Measurements from ENCODE around the gene ARHGAP15.

Gene ARHGAP15

GRCh38 chr2:143685421-143686078, 556.3 kb downstream of the ARHGAP15 start:
- CTCF ChIA-PET, result interaction anchor here (0.6 to 1.2 kb wide), 2 partner anchors 16 to 154 kb away, joined by 3 to 4 read pairs; no protein-coding TSS in a partner anchor
- TF ChIP-seq TARDBP (IDR thresholded peaks at IDR 0.05) (no peak), NFRKB (IDR thresholded peaks at IDR 0.05) (no peak), PKNOX1 (IDR thresholded peaks at IDR 0.05) (no peak), ELF4 (IDR thresholded peaks at IDR 0.05) (no peak)
- DNase-seq (ENCODE audit: extremely low spot score), result no peak
- POLR2A ChIA-PET, result no interaction called here

GRCh38 chr2:143686585-143687164, 557.5 kb downstream of the ARHGAP15 start:
- TF ChIP-seq FOXM1 (IDR thresholded peaks at IDR 0.05; ENCODE audit: borderline replicate concordance), result no peak
- peak; percentile 39 for DNase-seq (ENCODE audit: extremely low spot score)
- ChIA-PET POLR2A (no interaction called here), CTCF (interaction anchor here (0.7 kb wide), 1 partner anchor 42 kb away, joined by 4 read pairs; no protein-coding TSS in a partner anchor)

GRCh38 chr2:143688248-143688647, 559.0 kb downstream of the ARHGAP15 start:
- POLR2A ChIA-PET, result no interaction called here
- TF ChIP-seq HDGF (IDR thresholded peaks at IDR 0.05; ENCODE audit: borderline replicate concordance), result no peak
- TF ChIP-seq BHLHE40 (IDR thresholded peaks at IDR 0.05; ENCODE audit: borderline replicate concordance), result no peak
- TF ChIP-seq ZNF384 (IDR thresholded peaks at IDR 0.05), result no peak
- no peak for TF ChIP-seq TARDBP (IDR thresholded peaks at IDR 0.05)
- no peak for TF ChIP-seq SUZ12 (IDR thresholded peaks at IDR 0.05)
- no peak for TF ChIP-seq NFRKB (IDR thresholded peaks at IDR 0.05)
- TF ChIP-seq CTBP1 (IDR thresholded peaks at IDR 0.05; ENCODE audit: borderline replicate concordance), result no peak
- TF ChIP-seq PKNOX1 (IDR thresholded peaks at IDR 0.05), result no peak
- TF ChIP-seq FOXK2 (IDR thresholded peaks at IDR 0.05), result no peak
- no peak for TF ChIP-seq FOXM1 (IDR thresholded peaks at IDR 0.05; ENCODE audit: borderline replicate concordance)
- no peak for TF ChIP-seq SP1 (IDR thresholded peaks at IDR 0.05)
- no peak for TF ChIP-seq ELF4 (IDR thresholded peaks at IDR 0.05)
- no peak for TF ChIP-seq L3MBTL2 (conservative IDR thresholded peaks at IDR 0.05)
- no peak for TF ChIP-seq ARNT (IDR thresholded peaks at IDR 0.05)
- no peak for TF ChIP-seq LEF1 (IDR thresholded peaks at IDR 0.05; ENCODE audit: borderline replicate concordance)
- no peak for TF ChIP-seq FOXA1 (IDR thresholded peaks at IDR 0.05)
- CTCF ChIA-PET, result no interaction called here
- DNase-seq (ENCODE audit: extremely low spot score), result no peak

- ChIA-PET CTCF (no interaction called here), POLR2A (no interaction called here)
- no peak for DNase-seq (ENCODE audit: extremely low spot score)
- no peak for TF ChIP-seq SP1 (IDR thresholded peaks at IDR 0.05)
Observed at GRCh38 chr2:143688815-143689214, 559.6 kb downstream of the ARHGAP15 start.

GRCh38 chr2:143689541-143689940, 560.3 kb downstream of the ARHGAP15 start:
- CTCF ChIA-PET, result no interaction called here
- POLR2A ChIA-PET, result interaction anchor here (0.6 kb wide), 1 partner anchor 641 kb away, joined by 3 read pairs; no protein-coding TSS in a partner anchor
- DNase-seq (ENCODE audit: extremely low spot score), result no peak
- TF ChIP-seq SUZ12 (IDR thresholded peaks at IDR 0.05) (no peak), L3MBTL2 (conservative IDR thresholded peaks at IDR 0.05) (no peak), PKNOX1 (IDR thresholded peaks at IDR 0.05) (no peak), ELF4 (IDR thresholded peaks at IDR 0.05) (no peak), BHLHE40 (IDR thresholded peaks at IDR 0.05; ENCODE audit: borderline replicate concordance) (no peak), FOXK2 (IDR thresholded peaks at IDR 0.05) (no peak), TARDBP (IDR thresholded peaks at IDR 0.05) (no peak), FOXM1 (IDR thresholded peaks at IDR 0.05; ENCODE audit: borderline replicate concordance) (no peak), ARNT (IDR thresholded peaks at IDR 0.05) (no peak), ZNF384 (IDR thresholded peaks at IDR 0.05) (no peak), CTBP1 (IDR thresholded peaks at IDR 0.05; ENCODE audit: borderline replicate concordance) (no peak), NFRKB (IDR thresholded peaks at IDR 0.05) (no peak), SP1 (IDR thresholded peaks at IDR 0.05) (no peak), HDGF (IDR thresholded peaks at IDR 0.05; ENCODE audit: borderline replicate concordance) (no peak)

GRCh38 chr2:143690235-143690634, 561.0 kb downstream of the ARHGAP15 start:
- POLR2A ChIA-PET, result interaction anchor here (0.6 kb wide), 1 partner anchor 641 kb away, joined by 3 read pairs; no protein-coding TSS in a partner anchor

More at GRCh38 chr2:143690235-143690634, 561.0 kb downstream of the ARHGAP15 start:
- DNase-seq (ENCODE audit: extremely low spot score), result no peak
- TF ChIP-seq PKNOX1 (IDR thresholded peaks at IDR 0.05), result no peak
- no peak for TF ChIP-seq L3MBTL2 (conservative IDR thresholded peaks at IDR 0.05)
- TF ChIP-seq ELF4 (IDR thresholded peaks at IDR 0.05), result no peak
- no peak for TF ChIP-seq ZNF384 (IDR thresholded peaks at IDR 0.05)
- no peak for TF ChIP-seq NFRKB (IDR thresholded peaks at IDR 0.05)
- TF ChIP-seq TARDBP (IDR thresholded peaks at IDR 0.05), result no peak
- no peak for TF ChIP-seq CTBP1 (IDR thresholded peaks at IDR 0.05; ENCODE audit: borderline replicate concordance)
- TF ChIP-seq FOXA1 (IDR thresholded peaks at IDR 0.05), result no peak
- no peak for TF ChIP-seq ARNT (IDR thresholded peaks at IDR 0.05)
- CTCF ChIA-PET, result no interaction called here

All from HEK293T (cell line).